Lung microvascular endothelial cell (primary cell): ENCODE results near the gene KCNG1. TPM values are rescaled to one million over a fixed set of nuclear protein-coding genes. Genes with fewer than 3 reads are reported as not detected.

Experiments used
- DNase-seq, 2 donors: peaks; one replicate each; pipeline versions ENCODE4 v3.0.0 to v3.0.0-alpha.2; 2010; ENCODE audit warnings: low read depth in 2 of 2
- total RNA-seq: library from RNA; depleted of rRNA; stranded (reverse); fragments of >200 nt; gene quantifications from 2 replicates; pipeline ENCODE4 v1.2.1, GENCODE V29; 2014

KCNG1 gene
- total RNA-seq, 1 donor from 2014 or later: 2.2 TPM

GRCh38 chr20:51036827-51037531 lies 14.1 kb upstream of the KCNG1 start:
- DNase-seq: no peak

- no peak for DNase-seq
These were observed 13.3 kb upstream of the KCNG1 start for GRCh38 chr20:51036226-51036625.

GRCh38 chr20:51034988-51035656 lies 12.2 kb upstream of the KCNG1 start:
- no peak for DNase-seq

- no peak for DNase-seq
These were observed 11.6 kb upstream of the KCNG1 start for GRCh38 chr20:51034476-51034875.

- DNase-seq: no peak
These were observed 7.3 kb upstream of the KCNG1 start for GRCh38 chr20:51029963-51030920.

- no peak for DNase-seq
These were observed 6.6 kb upstream of the KCNG1 start for GRCh38 chr20:51029556-51029955.

GRCh38 chr20:51028616-51029212 lies 5.8 kb upstream of the KCNG1 start:
- no peak for DNase-seq

GRCh38 chr20:51027035-51027795 lies 4.3 kb upstream of the KCNG1 start:
- DNase-seq: no peak

GRCh38 chr20:51026269-51026668 lies 3.4 kb upstream of the KCNG1 start:
- no peak for DNase-seq

- no peak for DNase-seq
These were observed 1.9 kb upstream of the KCNG1 start for GRCh38 chr20:51024761-51025160.

GRCh38 chr20:51023617-51024155 lies 779 bp upstream of the KCNG1 start:
- DNase-seq: no peak

GRCh38 chr20:51022227-51022802 lies 592 bp downstream of the KCNG1 start:
- peak in 1 of 2 donors; percentile 5 for DNase-seq

- DNase-seq: no peak
These were observed 1.6 kb downstream of the KCNG1 start for GRCh38 chr20:51021067-51022025.

- no peak for DNase-seq
These were observed 2.2 kb downstream of the KCNG1 start for GRCh38 chr20:51020657-51021056.

- no peak for DNase-seq
These were observed 3.0 kb downstream of the KCNG1 start for GRCh38 chr20:51019656-51020592.

- no peak for DNase-seq
These were observed 5.7 kb downstream of the KCNG1 start for GRCh38 chr20:51017251-51017650.

- DNase-seq: no peak
These were observed 6.4 kb downstream of the KCNG1 start for GRCh38 chr20:51016521-51016920.
